Measurements from ENCODE around the gene TM4SF18.

The TM4SF18 gene

GRCh38 chr3:149292666-149293065 is 40.8 kb downstream of the TM4SF18 start:
- H3K27me3 ChIP-seq (ENCODE audit: control insufficient read depth, insufficient read depth, low read length): no peaks in the 10 kb centered on the region
- no peak overlapping the region for H3K9ac ChIP-seq (ENCODE audit: low read depth, low read length)
- no peak overlapping the region for H3K4me3 ChIP-seq (ENCODE audit: low read depth, low read length)
- H3K4me1 ChIP-seq (ENCODE audit: control insufficient read depth, insufficient read depth, low read length): no peaks in the 10 kb centered on the region
- no peaks in the 10 kb centered on the region for H3K36me3 ChIP-seq (ENCODE audit: control insufficient read depth, insufficient read depth, low read length)
- H3K9me3 ChIP-seq (ENCODE audit: control insufficient read depth, insufficient read depth, low read length): no peaks in the 10 kb centered on the region

- Histone ChIP-seq H3K4me3 (ENCODE audit: low read depth, low read length) (no peak overlapping the region), H3K4me1 (ENCODE audit: control insufficient read depth, insufficient read depth, low read length) (no peaks in the 10 kb centered on the region), H3K9me3 (ENCODE audit: control insufficient read depth, insufficient read depth, low read length) (no peaks in the 10 kb centered on the region), H3K27me3 (ENCODE audit: control insufficient read depth, insufficient read depth, low read length) (no peaks in the 10 kb centered on the region), H3K36me3 (ENCODE audit: control insufficient read depth, insufficient read depth, low read length) (no peaks in the 10 kb centered on the region), H3K9ac (ENCODE audit: low read depth, low read length) (no peak overlapping the region)
Measured at GRCh38 chr3:149291178-149291577, 42.3 kb downstream of the TM4SF18 start.

- no peaks in the 10 kb centered on the region for H3K27me3 ChIP-seq (ENCODE audit: control insufficient read depth, insufficient read depth, low read length)
- H3K9me3 ChIP-seq (ENCODE audit: control insufficient read depth, insufficient read depth, low read length): no peaks in the 10 kb centered on the region
- H3K4me3 ChIP-seq (ENCODE audit: low read depth, low read length): no peak overlapping the region
- no peaks in the 10 kb centered on the region for H3K36me3 ChIP-seq (ENCODE audit: control insufficient read depth, insufficient read depth, low read length)
- H3K9ac ChIP-seq (ENCODE audit: low read depth, low read length): no peak overlapping the region
- no peaks in the 10 kb centered on the region for H3K4me1 ChIP-seq (ENCODE audit: control insufficient read depth, insufficient read depth, low read length)
Measured at GRCh38 chr3:149288655-149289054, 44.8 kb downstream of the TM4SF18 start.

- H3K9ac ChIP-seq (ENCODE audit: low read depth, low read length): no peak overlapping the region
- H3K4me1 ChIP-seq (ENCODE audit: control insufficient read depth, insufficient read depth, low read length): no peaks in the 10 kb centered on the region
- no peaks in the 10 kb centered on the region for H3K36me3 ChIP-seq (ENCODE audit: control insufficient read depth, insufficient read depth, low read length)
Measured at GRCh38 chr3:149284034-149284433, 49.4 kb downstream of the TM4SF18 start.

GRCh38 chr3:149283401-149283800 is 50.0 kb downstream of the TM4SF18 start:
- no peaks in the 10 kb centered on the region for H3K27me3 ChIP-seq (ENCODE audit: control insufficient read depth, insufficient read depth, low read length)
- H3K4me1 ChIP-seq (ENCODE audit: control insufficient read depth, insufficient read depth, low read length): no peaks in the 10 kb centered on the region
- no peak overlapping the region for H3K4me3 ChIP-seq (ENCODE audit: low read depth, low read length)
- H3K9me3 ChIP-seq (ENCODE audit: control insufficient read depth, insufficient read depth, low read length): no peaks in the 10 kb centered on the region
- H3K9ac ChIP-seq (ENCODE audit: low read depth, low read length): no peak overlapping the region
- H3K36me3 ChIP-seq (ENCODE audit: control insufficient read depth, insufficient read depth, low read length): no peaks in the 10 kb centered on the region

More at GRCh38 chr3:149284034-149284433, 49.4 kb downstream of the TM4SF18 start:
- no peaks in the 10 kb centered on the region for H3K27me3 ChIP-seq (ENCODE audit: control insufficient read depth, insufficient read depth, low read length)
- no peaks in the 10 kb centered on the region for H3K9me3 ChIP-seq (ENCODE audit: control insufficient read depth, insufficient read depth, low read length)
- H3K4me3 ChIP-seq (ENCODE audit: low read depth, low read length): no peak overlapping the region

GRCh38 chr3:149282836-149283235 is 50.6 kb downstream of the TM4SF18 start:
- Histone ChIP-seq H3K27me3 (ENCODE audit: control insufficient read depth, insufficient read depth, low read length) (no peaks in the 10 kb centered on the region), H3K9ac (ENCODE audit: low read depth, low read length) (no peak overlapping the region), H3K36me3 (ENCODE audit: control insufficient read depth, insufficient read depth, low read length) (no peaks in the 10 kb centered on the region), H3K4me1 (ENCODE audit: control insufficient read depth, insufficient read depth, low read length) (no peaks in the 10 kb centered on the region), H3K9me3 (ENCODE audit: control insufficient read depth, insufficient read depth, low read length) (no peaks in the 10 kb centered on the region), H3K4me3 (ENCODE audit: low read depth, low read length) (no peak overlapping the region)

GRCh38 chr3:149282322-149282721 is 51.1 kb downstream of the TM4SF18 start:
- no peaks in the 10 kb centered on the region for H3K9me3 ChIP-seq (ENCODE audit: control insufficient read depth, insufficient read depth, low read length)
- no peak overlapping the region for H3K9ac ChIP-seq (ENCODE audit: low read depth, low read length)
- H3K4me1 ChIP-seq (ENCODE audit: control insufficient read depth, insufficient read depth, low read length): no peaks in the 10 kb centered on the region
- no peaks in the 10 kb centered on the region for H3K27me3 ChIP-seq (ENCODE audit: control insufficient read depth, insufficient read depth, low read length)
- H3K4me3 ChIP-seq (ENCODE audit: low read depth, low read length): no peak overlapping the region
- no peaks in the 10 kb centered on the region for H3K36me3 ChIP-seq (ENCODE audit: control insufficient read depth, insufficient read depth, low read length)

- H3K4me1 ChIP-seq (ENCODE audit: control insufficient read depth, insufficient read depth, low read length): no peaks in the 10 kb centered on the region
- no peaks in the 10 kb centered on the region for H3K36me3 ChIP-seq (ENCODE audit: control insufficient read depth, insufficient read depth, low read length)
Measured at GRCh38 chr3:149280671-149281349, 52.6 kb downstream of the TM4SF18 start.

GRCh38 chr3:149278911-149279310 is 54.5 kb downstream of the TM4SF18 start:
- Histone ChIP-seq H3K9ac (ENCODE audit: low read depth, low read length) (no peak overlapping the region), H3K9me3 (ENCODE audit: control insufficient read depth, insufficient read depth, low read length) (no peaks in the 10 kb centered on the region), H3K4me3 (ENCODE audit: low read depth, low read length) (no peak overlapping the region), H3K36me3 (ENCODE audit: control insufficient read depth, insufficient read depth, low read length) (no peaks in the 10 kb centered on the region), H3K4me1 (ENCODE audit: control insufficient read depth, insufficient read depth, low read length) (no peaks in the 10 kb centered on the region), H3K27me3 (ENCODE audit: control insufficient read depth, insufficient read depth, low read length) (no peaks in the 10 kb centered on the region)

More at GRCh38 chr3:149280671-149281349, 52.6 kb downstream of the TM4SF18 start:
- no peak overlapping the region for H3K4me3 ChIP-seq (ENCODE audit: low read depth, low read length)
- no peak overlapping the region for H3K9ac ChIP-seq (ENCODE audit: low read depth, low read length)
- H3K27me3 ChIP-seq (ENCODE audit: control insufficient read depth, insufficient read depth, low read length): no peaks in the 10 kb centered on the region
- no peaks in the 10 kb centered on the region for H3K9me3 ChIP-seq (ENCODE audit: control insufficient read depth, insufficient read depth, low read length)

GRCh38 chr3:149277331-149277813 is 56.1 kb downstream of the TM4SF18 start:
- Histone ChIP-seq H3K9ac (ENCODE audit: low read depth, low read length) (no peak overlapping the region), H3K27me3 (ENCODE audit: control insufficient read depth, insufficient read depth, low read length) (no peaks in the 10 kb centered on the region), H3K9me3 (ENCODE audit: control insufficient read depth, insufficient read depth, low read length) (no peaks in the 10 kb centered on the region), H3K4me3 (ENCODE audit: low read depth, low read length) (no peak overlapping the region), H3K36me3 (ENCODE audit: control insufficient read depth, insufficient read depth, low read length) (no peaks in the 10 kb centered on the region), H3K4me1 (ENCODE audit: control insufficient read depth, insufficient read depth, low read length) (no peaks in the 10 kb centered on the region)

GRCh38 chr3:149276619-149277018 is 56.8 kb downstream of the TM4SF18 start:
- H3K9me3 ChIP-seq (ENCODE audit: control insufficient read depth, insufficient read depth, low read length): no peaks in the 10 kb centered on the region
- H3K4me1 ChIP-seq (ENCODE audit: control insufficient read depth, insufficient read depth, low read length): no peaks in the 10 kb centered on the region
- no peaks in the 10 kb centered on the region for H3K36me3 ChIP-seq (ENCODE audit: control insufficient read depth, insufficient read depth, low read length)
- H3K9ac ChIP-seq (ENCODE audit: low read depth, low read length): no peak overlapping the region
- H3K4me3 ChIP-seq (ENCODE audit: low read depth, low read length): no peak overlapping the region
- H3K27me3 ChIP-seq (ENCODE audit: control insufficient read depth, insufficient read depth, low read length): no peaks in the 10 kb centered on the region

- Histone ChIP-seq H3K36me3 (ENCODE audit: control insufficient read depth, insufficient read depth, low read length) (no peaks in the 10 kb centered on the region), H3K9me3 (ENCODE audit: control insufficient read depth, insufficient read depth, low read length) (no peaks in the 10 kb centered on the region), H3K27me3 (ENCODE audit: control insufficient read depth, insufficient read depth, low read length) (no peaks in the 10 kb centered on the region), H3K4me3 (ENCODE audit: low read depth, low read length) (no peak overlapping the region), H3K4me1 (ENCODE audit: control insufficient read depth, insufficient read depth, low read length) (no peaks in the 10 kb centered on the region), H3K9ac (ENCODE audit: low read depth, low read length) (no peak overlapping the region)
Measured at GRCh38 chr3:149274220-149274619, 59.2 kb downstream of the TM4SF18 start.

All from iPS-15b (cell line).